ENCODE results near the gene NRG2. TPM values are rescaled to one million over a fixed set of nuclear protein-coding genes. Genes with fewer than 3 reads are reported as not detected.

The NRG2 gene
- total and polyA plus RNA-seq, 2 of the 4 experiments (the other 2 are of a cell fraction) = 0.18 TPM; not detected in 1

GRCh38 chr5:140037012-140037411 lies 6.1 kb downstream of the NRG2 start:
- H3K36me3 ChIP-seq (ENCODE audit: control insufficient read depth, insufficient read depth, low read length) = no peaks in the 10 kb centered on the region
- TF ChIP-seq MAFK (IDR thresholded peaks at IDR 0.05; ENCODE audit: low read depth, low read length) (no peak), RFX5 (IDR thresholded peaks at IDR 0.05; ENCODE audit: low read depth, low read length) (no peak), CHD1 (IDR thresholded peaks at IDR 0.05; ENCODE audit: low read depth, low read length) (no peak), MXI1 (IDR thresholded peaks at IDR 0.05; ENCODE audit: borderline replicate concordance, low read depth, low read length) (no peak), NFE2L2 (IDR thresholded peaks at IDR 0.05; ENCODE audit: low read depth, low read length) (no peak), POLR2A (IDR thresholded peaks at IDR 0.05; ENCODE audit: low read depth, low read length) (no peak), BHLHE40 (IDR thresholded peaks at IDR 0.05; ENCODE audit: low read depth, low read length) (no peak)
- TF ChIP-seq, protein P1, sequence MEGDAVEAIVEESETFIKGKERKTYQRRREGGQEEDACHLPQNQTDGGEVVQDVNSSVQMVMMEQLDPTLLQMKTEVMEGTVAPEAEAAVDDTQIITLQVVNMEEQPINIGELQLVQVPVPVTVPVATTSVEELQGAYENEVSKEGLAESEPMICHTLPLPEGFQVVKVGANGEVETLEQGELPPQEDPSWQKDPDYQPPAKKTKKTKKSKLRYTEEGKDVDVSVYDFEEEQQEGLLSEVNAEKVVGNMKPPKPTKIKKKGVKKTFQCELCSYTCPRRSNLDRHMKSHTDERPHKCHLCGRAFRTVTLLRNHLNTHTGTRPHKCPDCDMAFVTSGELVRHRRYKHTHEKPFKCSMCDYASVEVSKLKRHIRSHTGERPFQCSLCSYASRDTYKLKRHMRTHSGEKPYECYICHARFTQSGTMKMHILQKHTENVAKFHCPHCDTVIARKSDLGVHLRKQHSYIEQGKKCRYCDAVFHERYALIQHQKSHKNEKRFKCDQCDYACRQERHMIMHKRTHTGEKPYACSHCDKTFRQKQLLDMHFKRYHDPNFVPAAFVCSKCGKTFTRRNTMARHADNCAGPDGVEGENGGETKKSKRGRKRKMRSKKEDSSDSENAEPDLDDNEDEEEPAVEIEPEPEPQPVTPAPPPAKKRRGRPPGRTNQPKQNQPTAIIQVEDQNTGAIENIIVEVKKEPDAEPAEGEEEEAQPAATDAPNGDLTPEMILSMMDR (conservative IDR thresholded peaks at IDR 0.05; ENCODE audit: low read depth, low read length) = no peak
- BruUV-seq (replicated peaks) = no TSS peak
- no peaks in the 10 kb centered on the region for H3K9me3 ChIP-seq (ENCODE audit: control insufficient read depth, insufficient read depth, low read length)
- intact Hi-C loops (cut with micrococcal nuclease) = no loop called here
- no peak overlapping the region for H3K4me2 ChIP-seq (ENCODE audit: low read depth, low read length)
- H3K27ac ChIP-seq (ENCODE audit: insufficient read depth, low read length) = no peak overlapping the region
- H3K4me3 ChIP-seq (ENCODE audit: insufficient read depth, low read depth, low read length) = no peak overlapping the region
- no peak overlapping the region for H3K4ac ChIP-seq (ENCODE audit: low read depth, low read length)
- H3K9me1 ChIP-seq (ENCODE audit: insufficient read depth, low read length) = no peaks in the 10 kb centered on the region
- no peak overlapping the region for H2AK5ac ChIP-seq (ENCODE audit: low read depth, low read length)
- no peak overlapping the region for H2BK20ac ChIP-seq (ENCODE audit: low read depth, low read length)
- no peak overlapping the region for H2AK9ac ChIP-seq (replicated peaks; ENCODE audit: low read depth, low read length, poor library complexity)
- no peak overlapping the region for H2BK120ac ChIP-seq (ENCODE audit: low read depth, low read length)
- ChIA-PET CTCF (no interaction called here), POLR2A (ENCODE audit: unreplicated experiment) (no interaction called here)
- no peak overlapping the region for H2BK5ac ChIP-seq (ENCODE audit: low read depth, low read length, poor library complexity, severe bottlenecking)
- H4K8ac ChIP-seq (ENCODE audit: low read depth in 2 of 2, low read length in 2 of 2) = no peak overlapping the region
- no peak overlapping the region for H3K18ac ChIP-seq (ENCODE audit: low read depth, low read length)
- H3K79me1 ChIP-seq (ENCODE audit: low read depth in 1 of 2, low read length in 2 of 2) = no peaks in the 10 kb centered on the region
- DNase-seq (no peak), ATAC-seq (ENCODE audit: low read depth) (no peak)
- H3K14ac ChIP-seq (replicated peaks; ENCODE audit: low read depth, low read length) = no peak overlapping the region
- no peak overlapping the region for H2AFZ ChIP-seq (replicated peaks; ENCODE audit: low read length, poor library complexity)
- H4K91ac ChIP-seq (ENCODE audit: insufficient read depth, low read depth, low read length) = no peak overlapping the region
- in situ Hi-C loops (cut with MboI; ENCODE audit: low sequenced_read_pairs) = no loop called here
- H3K23ac ChIP-seq (ENCODE audit: low read depth, low read length) = no peak overlapping the region
- dilution Hi-C loops (cut with HindIII; ENCODE audit: low sequenced_read_pairs, unreplicated experiment) = no loop called here
- H3K27me3 ChIP-seq (ENCODE audit: control insufficient read depth, insufficient read depth, low read length) = peaks cover 32% of the 10 kb centered on the region
- H4K5ac ChIP-seq (ENCODE audit: low read depth, low read length) = no peak overlapping the region
- H2BK15ac ChIP-seq (ENCODE audit: low read depth, low read length) = no peak overlapping the region
- no peak overlapping the region for H3K56ac ChIP-seq (ENCODE audit: extremely low read depth, insufficient read depth, low read length)
- H3K4me1 ChIP-seq (ENCODE audit: control insufficient read depth, insufficient read depth, low read length) = no peaks in the 10 kb centered on the region
- H4K20me1 ChIP-seq (ENCODE audit: insufficient read depth, low read length) = no peaks in the 10 kb centered on the region
- WGBS, 2 experiments (ENCODE audit: extremely low coverage in 2 of 2, insufficient read length in 1 of 2) = no CpG with 5 or more reads among the region's 4 CpGs
- H3K9ac ChIP-seq (ENCODE audit: low read depth, low read length) = no peak overlapping the region

Data from IMR-90 (cell line).